GM12874 (cell line): Measurements from ENCODE around the gene HBB.

Experiments used
- CTCF ChIP-seq: IDR thresholded peaks from 2 replicates; pipeline ENCODE4 v1.5.1; 2011; ENCODE audit warnings: low read depth, mild to moderate bottlenecking, control low read depth, low read length, moderate library complexity; ENCODE audit not compliant: insufficient read depth

Gene HBB

GRCh38 chr11:5242208-5242607 lies 15.3 kb upstream of the HBB start:
- no peak for TF ChIP-seq CTCF

- no peak for TF ChIP-seq CTCF
These were observed 14.6 kb upstream of the HBB start for GRCh38 chr11:5241458-5241857.

DNA sequence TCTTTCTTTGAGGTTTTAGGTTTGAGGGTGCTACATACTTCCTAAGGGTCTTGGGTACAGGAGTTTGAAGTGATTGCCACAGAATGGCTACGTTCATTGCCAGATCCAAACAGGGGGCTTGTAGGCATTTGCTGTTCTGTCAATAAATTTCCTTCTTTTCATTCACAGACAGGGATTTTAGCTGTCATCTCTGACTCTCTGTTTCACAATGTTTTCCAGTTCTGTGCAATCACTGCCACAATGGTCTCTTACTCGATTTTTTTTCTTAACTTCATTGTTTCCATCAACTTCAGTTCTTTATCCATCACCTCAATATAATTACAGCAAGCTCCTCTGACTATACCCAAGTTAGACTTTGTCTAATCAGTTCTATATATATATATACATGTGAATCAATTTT lies 13.6 kb upstream of the HBB start:
- TF ChIP-seq CTCF = no peak

DNA sequence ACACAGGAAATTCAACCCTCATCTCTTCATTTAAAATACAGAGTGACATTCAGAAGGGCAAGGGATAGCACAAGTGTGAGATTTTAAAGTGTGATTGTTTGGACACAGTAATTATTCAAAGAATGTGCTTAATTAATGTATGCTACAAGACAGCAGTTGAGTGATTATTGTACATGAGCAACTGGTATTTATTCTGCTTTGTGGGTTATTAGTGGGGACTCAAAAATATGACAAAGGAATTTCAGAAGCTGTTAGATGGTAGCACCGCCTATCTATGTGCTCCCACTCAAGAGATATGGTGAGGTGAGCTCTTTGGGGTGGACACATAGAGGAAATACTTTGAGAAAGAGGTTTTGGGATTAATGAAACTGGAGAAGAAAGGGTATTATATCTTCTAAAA lies 13.2 kb upstream of the HBB start:
- no peak for TF ChIP-seq CTCF

DNA sequence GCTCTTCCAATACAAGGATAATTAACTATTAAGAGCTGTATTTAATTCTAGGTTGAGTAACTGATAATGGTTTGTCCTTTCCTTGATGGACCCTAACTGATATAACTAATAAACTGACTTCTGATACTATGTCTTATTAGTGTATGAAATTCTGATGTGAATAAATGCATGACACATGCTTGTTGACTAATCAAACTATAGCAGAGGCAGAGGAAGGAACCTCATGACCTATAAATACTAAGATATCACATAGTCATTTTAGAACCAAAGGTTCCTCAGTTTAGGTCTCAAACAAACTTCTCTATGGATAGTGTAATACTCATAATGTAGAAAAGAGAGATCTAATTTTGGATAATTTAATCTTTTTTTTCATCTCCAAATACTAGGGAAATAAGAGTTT lies 12.2 kb upstream of the HBB start:
- TF ChIP-seq CTCF = no peak

DNA sequence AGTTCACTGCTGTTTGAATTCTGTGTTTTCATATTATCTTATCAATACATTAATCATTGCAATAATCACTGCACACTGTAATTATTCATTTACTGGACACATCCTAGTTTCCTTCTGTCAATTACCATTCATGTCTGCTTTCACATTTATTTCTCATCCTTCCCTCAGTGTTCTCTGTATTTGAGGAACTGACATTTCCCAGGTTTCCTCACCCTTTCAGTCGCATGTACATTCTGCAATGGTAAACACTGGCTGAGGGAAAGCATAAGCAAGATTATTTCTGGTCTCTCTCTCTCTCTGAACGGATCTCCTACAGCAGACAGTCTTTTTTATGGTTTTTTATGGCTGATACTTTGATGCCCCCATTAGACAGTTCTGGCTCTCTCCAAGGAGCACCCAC lies 11.6 kb upstream of the HBB start:
- no peak for TF ChIP-seq CTCF

DNA sequence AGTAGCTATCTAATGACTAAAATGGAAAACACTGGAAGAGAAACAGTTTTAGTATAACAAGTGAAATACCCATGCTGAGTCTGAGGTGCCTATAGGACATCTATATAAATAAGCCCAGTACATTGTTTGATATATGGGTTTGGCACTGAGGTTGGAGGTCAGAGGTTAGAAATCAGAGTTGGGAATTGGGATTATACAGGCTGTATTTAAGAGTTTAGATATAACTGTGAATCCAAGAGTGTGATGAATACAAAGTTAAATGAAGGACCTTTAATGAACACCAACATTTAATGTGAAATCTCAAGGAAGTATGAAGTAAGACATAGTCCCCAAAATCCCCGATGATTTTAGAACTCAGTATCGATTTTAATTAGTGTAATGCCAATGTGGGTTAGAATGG lies 10.5 kb upstream of the HBB start:
- no peak for TF ChIP-seq CTCF
